Measurements from ENCODE around the gene DLGAP1. TPM values are rescaled to one million over a fixed set of nuclear protein-coding genes. Genes with fewer than 3 reads are reported as not detected.

Gene DLGAP1
- total RNA-seq, 1 donor from 2014 or later: 18.5 TPM

- Mint-ChIP-seq H3K36me3 (no peaks in the 10 kb centered on the region), H3K27me3 (ENCODE audit: insufficient read depth, low read depth) (peaks cover 3% of the 10 kb centered on the region), H3K4me1 (no peaks in the 10 kb centered on the region), H3K9me3 (no peaks in the 10 kb centered on the region), H3K4me3 (no peak overlapping the region), H3K27ac (no peak overlapping the region)
- Histone ChIP-seq H3K79me2 (ENCODE audit: low read depth) (peaks cover 5% of the 10 kb centered on the region), H3K4me2 (no peak overlapping the region), H3K36me3 (no peaks in the 10 kb centered on the region), H3K27me3 (no peaks in the 10 kb centered on the region), H3K9ac (no peak overlapping the region), H2AFZ (replicated peaks) (no peak overlapping the region), H3F3A (ENCODE audit: low read depth) (no peaks in the 10 kb centered on the region), H3K27ac (no peak overlapping the region), H3K4me1 (no peaks in the 10 kb centered on the region), H3K4me3 (no peak overlapping the region), H4K20me1 (ENCODE audit: low read depth) (no peaks in the 10 kb centered on the region), H3K9me3 (ENCODE audit: low read depth) (no peaks in the 10 kb centered on the region)
- no peak for TF ChIP-seq EZH2 (IDR thresholded peaks at IDR 0.05)
- no peak for TF ChIP-seq EZH2phosphoT487 (IDR thresholded peaks at IDR 0.05)
- TF ChIP-seq, protein P1, sequence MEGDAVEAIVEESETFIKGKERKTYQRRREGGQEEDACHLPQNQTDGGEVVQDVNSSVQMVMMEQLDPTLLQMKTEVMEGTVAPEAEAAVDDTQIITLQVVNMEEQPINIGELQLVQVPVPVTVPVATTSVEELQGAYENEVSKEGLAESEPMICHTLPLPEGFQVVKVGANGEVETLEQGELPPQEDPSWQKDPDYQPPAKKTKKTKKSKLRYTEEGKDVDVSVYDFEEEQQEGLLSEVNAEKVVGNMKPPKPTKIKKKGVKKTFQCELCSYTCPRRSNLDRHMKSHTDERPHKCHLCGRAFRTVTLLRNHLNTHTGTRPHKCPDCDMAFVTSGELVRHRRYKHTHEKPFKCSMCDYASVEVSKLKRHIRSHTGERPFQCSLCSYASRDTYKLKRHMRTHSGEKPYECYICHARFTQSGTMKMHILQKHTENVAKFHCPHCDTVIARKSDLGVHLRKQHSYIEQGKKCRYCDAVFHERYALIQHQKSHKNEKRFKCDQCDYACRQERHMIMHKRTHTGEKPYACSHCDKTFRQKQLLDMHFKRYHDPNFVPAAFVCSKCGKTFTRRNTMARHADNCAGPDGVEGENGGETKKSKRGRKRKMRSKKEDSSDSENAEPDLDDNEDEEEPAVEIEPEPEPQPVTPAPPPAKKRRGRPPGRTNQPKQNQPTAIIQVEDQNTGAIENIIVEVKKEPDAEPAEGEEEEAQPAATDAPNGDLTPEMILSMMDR (IDR thresholded peaks at IDR 0.05): no peak
- no peak for DNase-seq (ENCODE audit: low spot score)
Measured at GRCh38 chr18:4267641-4268040, 187.5 kb downstream of the DLGAP1 start.

DNA sequence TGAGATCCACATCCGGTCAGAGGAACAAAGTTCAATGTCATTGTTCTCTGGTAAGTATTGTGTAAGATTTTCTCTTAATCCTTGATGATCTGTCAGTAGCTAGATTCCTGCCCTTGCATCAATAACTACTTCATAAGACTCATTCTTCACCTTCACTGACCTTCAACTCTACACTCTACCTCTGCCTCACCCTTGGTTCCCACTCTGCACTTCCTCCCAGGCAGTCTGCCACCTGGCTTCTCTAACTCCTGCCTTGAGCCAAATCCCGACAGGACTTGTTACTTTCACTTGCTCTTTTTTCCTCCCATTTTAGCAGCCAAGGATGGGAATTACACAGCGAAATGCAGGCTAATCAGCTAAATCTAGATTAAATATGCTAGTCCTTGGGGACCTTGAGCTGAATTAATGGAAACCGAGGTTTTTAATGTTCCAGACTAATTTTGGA lies 190.7 kb downstream of the DLGAP1 start:
- no peak for DNase-seq (ENCODE audit: low spot score)
- TF ChIP-seq EZH2 (IDR thresholded peaks at IDR 0.05): no peak
- no peak for TF ChIP-seq EZH2phosphoT487 (IDR thresholded peaks at IDR 0.05)
- TF ChIP-seq, protein P1 (IDR thresholded peaks at IDR 0.05): no peak
- H3K4me3 Mint-ChIP-seq: no peak overlapping the region
- H3F3A ChIP-seq (ENCODE audit: low read depth): peaks cover under 1% of the 10 kb centered on the region
- peaks cover 13% of the 10 kb centered on the region for H3K79me2 ChIP-seq (ENCODE audit: low read depth)
- peaks cover 1% of the 10 kb centered on the region for H3K4me1 Mint-ChIP-seq
- H3K9me3 Mint-ChIP-seq: no peaks in the 10 kb centered on the region
- peaks cover 4% of the 10 kb centered on the region for H3K4me1 ChIP-seq
- H3K4me2 ChIP-seq: no peak overlapping the region
- H3K27me3 ChIP-seq: no peaks in the 10 kb centered on the region
- H2AFZ ChIP-seq (replicated peaks): no peak overlapping the region
- no peak overlapping the region for H3K27ac Mint-ChIP-seq
- H3K9me3 ChIP-seq (ENCODE audit: low read depth): no peaks in the 10 kb centered on the region
- H3K27me3 Mint-ChIP-seq (ENCODE audit: insufficient read depth, low read depth): peaks cover 3% of the 10 kb centered on the region
- H3K4me3 ChIP-seq: no peak overlapping the region
- H3K36me3 Mint-ChIP-seq: no peaks in the 10 kb centered on the region
- no peaks in the 10 kb centered on the region for H3K36me3 ChIP-seq
- no peak overlapping the region for H3K27ac ChIP-seq
- no peak overlapping the region for H3K9ac ChIP-seq
- no peaks in the 10 kb centered on the region for H4K20me1 ChIP-seq (ENCODE audit: low read depth)

DNA sequence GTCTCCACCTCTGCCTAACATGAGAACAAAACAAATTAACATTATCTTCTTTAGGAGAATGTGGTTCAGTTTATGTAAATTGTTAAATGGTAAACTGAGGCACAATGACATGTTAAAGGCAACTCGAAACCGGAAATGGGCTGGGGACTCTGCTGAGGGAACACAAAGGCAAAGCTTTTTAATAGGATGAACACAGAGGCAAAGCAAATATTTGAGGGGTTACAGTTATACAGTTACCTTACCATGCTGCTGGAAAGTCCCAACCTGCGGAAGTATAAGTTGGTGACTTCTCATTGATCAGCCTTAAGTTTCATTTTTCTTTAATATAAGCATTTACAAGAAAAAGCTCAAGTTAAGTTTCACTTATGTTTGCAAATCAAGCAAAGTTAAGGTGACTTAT lies 195.0 kb downstream of the DLGAP1 start:
- Mint-ChIP-seq H3K4me1 (peaks cover 20% of the 10 kb centered on the region), H3K27ac (no peak overlapping the region), H3K27me3 (ENCODE audit: insufficient read depth, low read depth) (peaks cover 2% of the 10 kb centered on the region), H3K4me3 (no peak overlapping the region), H3K9me3 (no peaks in the 10 kb centered on the region), H3K36me3 (no peaks in the 10 kb centered on the region)
- Histone ChIP-seq H4K20me1 (ENCODE audit: low read depth) (no peaks in the 10 kb centered on the region), H3K36me3 (no peaks in the 10 kb centered on the region), H2AFZ (replicated peaks) (no peak overlapping the region), H3K4me2 (no peak overlapping the region), H3K4me3 (no peak overlapping the region), H3K9ac (no peak overlapping the region), H3F3A (ENCODE audit: low read depth) (peaks cover 15% of the 10 kb centered on the region), H3K4me1 (peaks cover 19% of the 10 kb centered on the region), H3K79me2 (ENCODE audit: low read depth) (peaks cover 27% of the 10 kb centered on the region), H3K27me3 (no peaks in the 10 kb centered on the region), H3K9me3 (ENCODE audit: low read depth) (no peaks in the 10 kb centered on the region), H3K27ac (no peak overlapping the region)
- TF ChIP-seq EZH2phosphoT487 (IDR thresholded peaks at IDR 0.05): no peak
- no peak for TF ChIP-seq EZH2 (IDR thresholded peaks at IDR 0.05)
- TF ChIP-seq, protein P1 (IDR thresholded peaks at IDR 0.05): no peak
- DNase-seq (ENCODE audit: low spot score): no peak
